Brain microvascular endothelial cell (primary cell): Measurements from ENCODE around the gene PCDHB14.
"Not testable (repeated sequence)": the region's sequence is repeated elsewhere in the genome, so short reads cannot be mapped to it uniquely, and the experiment has no call there.

Experiments used
- DNase-seq: peaks from one replicate; pipeline ENCODE4 v3.0.0-alpha.2; 2020
- H3K27ac ChIP-seq: fragments of 250-450 bp; sonication (Bioruptor Pico); 2 replicates; pipeline ENCODE4 v1.5.1; 2020; ENCODE audit warnings: mild to moderate bottlenecking, moderate library complexity
- H3K27me3 ChIP-seq: fragments of 250-450 bp; sonication (Bioruptor Pico); replicated peaks from 2 replicates; pipeline ENCODE4 v1.5.1; 2020; ENCODE audit warnings: mild to moderate bottlenecking
- H3K36me3 ChIP-seq: fragments of 250-450 bp; sonication (Bioruptor Pico); replicated peaks from 2 replicates; pipeline ENCODE4 v1.5.1; 2020; ENCODE audit warnings: mild to moderate bottlenecking
- H3K4me3 ChIP-seq: 2 replicates; pipeline ENCODE4 v1.5.1; 2011; ENCODE audit warnings: low read depth, mild to moderate bottlenecking, control low read depth, low read length, moderate library complexity
- in situ Hi-C: cut with HindIII; loops from 2 replicates; pipeline ENCODE4 v1.10.0; 2017; ENCODE audit warnings: low sequenced_read_pairs, low pct_ligation_motif_present
- TF ChIP-seq, protein P1 (sequence below): IDR thresholded peaks from 2 replicates; pipeline ENCODE4 v1.5.1; 2011; ENCODE audit warnings: low read depth, mild to moderate bottlenecking, moderate library complexity, low read length, control low read depth, inconsistent platforms; ENCODE audit errors: missing control alignments

Gene PCDHB14

GRCh38 chr5:141182248-141182647 is 40.9 kb upstream of the PCDHB14 start, which contains the start of gene PCDHB16:
Gene PCDHB16 (plus strand): TSS chr5:141182387. CDS start chr5:141182560, 173 bp downstream.
- DNase-seq: no peak
- H3K27ac ChIP-seq: no peak within 1 kb of the TSS
- no peaks in the 10 kb centered on the region for H3K27me3 ChIP-seq
- H3K4me3 ChIP-seq: no peak within 1 kb of the TSS
- no peaks in the 10 kb centered on the region for H3K36me3 ChIP-seq
- TF ChIP-seq, protein P1, sequence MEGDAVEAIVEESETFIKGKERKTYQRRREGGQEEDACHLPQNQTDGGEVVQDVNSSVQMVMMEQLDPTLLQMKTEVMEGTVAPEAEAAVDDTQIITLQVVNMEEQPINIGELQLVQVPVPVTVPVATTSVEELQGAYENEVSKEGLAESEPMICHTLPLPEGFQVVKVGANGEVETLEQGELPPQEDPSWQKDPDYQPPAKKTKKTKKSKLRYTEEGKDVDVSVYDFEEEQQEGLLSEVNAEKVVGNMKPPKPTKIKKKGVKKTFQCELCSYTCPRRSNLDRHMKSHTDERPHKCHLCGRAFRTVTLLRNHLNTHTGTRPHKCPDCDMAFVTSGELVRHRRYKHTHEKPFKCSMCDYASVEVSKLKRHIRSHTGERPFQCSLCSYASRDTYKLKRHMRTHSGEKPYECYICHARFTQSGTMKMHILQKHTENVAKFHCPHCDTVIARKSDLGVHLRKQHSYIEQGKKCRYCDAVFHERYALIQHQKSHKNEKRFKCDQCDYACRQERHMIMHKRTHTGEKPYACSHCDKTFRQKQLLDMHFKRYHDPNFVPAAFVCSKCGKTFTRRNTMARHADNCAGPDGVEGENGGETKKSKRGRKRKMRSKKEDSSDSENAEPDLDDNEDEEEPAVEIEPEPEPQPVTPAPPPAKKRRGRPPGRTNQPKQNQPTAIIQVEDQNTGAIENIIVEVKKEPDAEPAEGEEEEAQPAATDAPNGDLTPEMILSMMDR: no peak
- in situ Hi-C loops: no loop called here

DNA sequence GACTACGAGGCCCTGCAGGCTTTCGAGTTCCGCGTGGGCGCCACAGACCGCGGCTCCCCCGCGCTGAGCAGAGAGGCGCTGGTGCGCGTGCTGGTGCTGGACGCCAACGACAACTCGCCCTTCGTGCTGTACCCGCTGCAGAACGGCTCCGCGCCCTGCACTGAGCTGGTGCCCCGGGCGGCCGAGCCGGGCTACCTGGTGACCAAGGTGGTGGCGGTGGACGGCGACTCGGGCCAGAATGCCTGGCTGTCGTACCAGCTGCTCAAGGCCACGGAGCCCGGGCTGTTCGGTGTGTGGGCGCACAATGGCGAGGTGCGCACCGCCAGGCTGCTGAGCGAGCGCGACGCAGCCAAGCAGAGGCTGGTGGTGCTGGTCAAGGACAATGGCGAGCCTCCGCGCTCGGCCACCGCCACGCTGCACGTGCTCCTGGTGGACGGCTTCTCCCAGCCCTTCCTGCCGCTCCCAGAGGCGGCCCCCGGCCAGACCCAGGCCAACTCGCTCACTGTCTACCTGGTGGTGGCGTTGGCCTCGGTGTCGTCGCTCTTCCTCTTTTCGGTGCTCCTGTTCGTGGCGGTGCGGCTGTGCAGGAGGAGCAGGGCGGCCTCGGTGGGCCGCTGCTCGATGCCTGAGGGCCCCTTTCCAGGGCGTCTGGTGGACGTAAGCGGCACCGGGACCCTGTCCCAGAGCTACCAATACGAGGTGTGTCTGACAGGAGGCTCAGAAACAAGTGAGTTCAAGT is 38.9 kb upstream of the PCDHB14 start:
- DNase-seq, H3K4me3 ChIP-seq, H3K27me3 ChIP-seq, H3K27ac ChIP-seq, H3K36me3 ChIP-seq, in situ Hi-C loops: not testable (repeated sequence)

- DNase-seq: no peak
- Histone ChIP-seq H3K27ac (no peak within 1 kb of the TSS), H3K27me3 (no peaks in the 10 kb centered on the region), H3K4me3 (no peak within 1 kb of the TSS), H3K36me3 (no peaks in the 10 kb centered on the region)
- in situ Hi-C loops: no loop called here
- TF ChIP-seq, protein P1: peak; percentile 44
Observed at GRCh38 chr5:141186897-141187512, 36.1 kb upstream of the PCDHB14 start, which contains the start of gene PCDHB9. Gene PCDHB9 (plus strand): TSS chr5:141187161. CDS start chr5:141187319, 158 bp downstream.

DNA sequence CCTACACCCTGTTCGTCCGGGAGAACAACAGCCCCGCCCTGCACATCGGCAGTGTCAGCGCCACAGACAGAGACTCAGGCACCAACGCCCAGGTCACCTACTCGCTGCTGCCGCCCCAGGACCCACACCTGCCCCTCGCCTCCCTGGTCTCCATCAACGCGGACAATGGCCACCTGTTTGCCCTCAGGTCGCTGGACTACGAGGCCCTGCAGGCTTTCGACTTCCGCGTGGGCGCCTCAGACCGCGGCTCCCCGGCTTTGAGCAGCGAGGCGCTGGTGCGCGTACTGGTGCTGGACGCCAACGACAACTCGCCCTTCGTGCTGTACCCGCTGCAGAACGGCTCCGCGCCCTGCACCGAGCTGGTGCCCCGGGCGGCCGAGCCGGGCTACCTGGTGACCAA is 34.5 kb upstream of the PCDHB14 start:
- H3K4me3 ChIP-seq, DNase-seq, in situ Hi-C loops, H3K27me3 ChIP-seq, H3K27ac ChIP-seq, H3K36me3 ChIP-seq: not testable (repeated sequence)

DNA sequence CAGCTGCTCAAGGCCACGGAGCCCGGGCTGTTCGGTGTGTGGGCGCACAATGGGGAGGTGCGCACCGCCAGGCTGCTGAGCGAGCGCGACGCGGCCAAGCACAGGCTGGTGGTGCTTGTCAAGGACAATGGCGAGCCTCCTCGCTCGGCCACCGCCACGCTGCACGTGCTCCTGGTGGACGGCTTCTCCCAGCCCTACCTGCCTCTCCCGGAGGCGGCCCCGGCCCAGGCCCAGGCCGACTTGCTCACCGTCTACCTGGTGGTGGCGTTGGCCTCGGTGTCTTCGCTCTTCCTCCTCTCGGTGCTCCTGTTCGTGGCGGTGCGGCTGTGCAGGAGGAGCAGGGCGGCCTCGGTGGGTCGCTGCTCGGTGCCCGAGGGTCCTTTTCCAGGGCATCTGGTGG is 34.0 kb upstream of the PCDHB14 start:
- H3K4me3 ChIP-seq, H3K27ac ChIP-seq, DNase-seq, in situ Hi-C loops, H3K36me3 ChIP-seq, H3K27me3 ChIP-seq: not testable (repeated sequence)

DNA sequence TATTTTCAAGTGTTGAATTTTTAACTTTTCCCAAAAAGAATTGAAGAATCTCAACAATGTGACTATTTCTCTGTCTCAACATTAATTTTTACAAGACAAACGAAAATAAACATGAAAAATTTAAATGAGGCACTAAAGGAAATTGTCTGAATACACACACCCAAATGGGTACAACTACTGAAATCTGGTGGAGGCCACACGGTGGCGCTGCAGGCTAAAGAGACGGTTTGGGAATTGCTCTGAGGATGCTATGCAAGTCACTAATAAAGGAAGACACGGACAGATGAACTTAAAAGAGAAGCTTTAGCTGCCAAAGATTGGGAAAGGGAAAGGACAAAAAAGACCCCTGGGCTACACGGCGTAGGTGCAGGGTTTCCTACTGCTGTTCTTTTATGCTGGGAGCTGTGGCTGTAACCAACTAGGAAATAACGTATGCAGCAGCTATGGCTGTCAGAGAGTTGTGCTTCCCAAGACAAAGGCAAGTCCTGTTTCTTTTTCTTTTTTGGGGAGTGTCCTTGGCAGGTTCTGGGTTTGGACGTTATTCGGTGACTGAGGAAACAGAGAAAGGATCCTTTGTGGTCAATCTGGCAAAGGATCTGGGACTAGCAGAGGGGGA is 30.9 kb upstream of the PCDHB14 start, which contains the start of gene PCDHB10:
TSS of gene PCDHB10 (plus strand) at position 244 of the 616 bp plus-strand sequence. CDS start at position 444, 200 bp downstream.
- DNase-seq: no peak
- TF ChIP-seq, protein P1: peak; percentile 45
- in situ Hi-C loops: no loop called here
- H3K36me3 ChIP-seq: no peaks in the 10 kb centered on the region
- H3K27ac ChIP-seq: no peak within 1 kb of the TSS
- no peaks in the 10 kb centered on the region for H3K27me3 ChIP-seq
- no peak within 1 kb of the TSS for H3K4me3 ChIP-seq

GRCh38 chr5:141194332-141194731 is 28.8 kb upstream of the PCDHB14 start:
- H3K36me3 ChIP-seq, H3K27me3 ChIP-seq, DNase-seq, H3K4me3 ChIP-seq, H3K27ac ChIP-seq, in situ Hi-C loops: not testable (repeated sequence)
